HG02571 (cell line): Measurements from ENCODE around the gene C1orf210.

Source experiments
- ATAC-seq: cut with Tn5 transposase; IDR thresholded peaks from one replicate; pipeline ENCODE4 v1.9.1; 2021; ENCODE audit warnings: mild to moderate bottlenecking, moderate library complexity; ENCODE audit not compliant: unreplicated experiment

Gene C1orf210

GRCh38 chr1:43285269-43285990, at the start of gene C1orf210:
TSS of gene C1orf210 (minus strand) at chr1:43285581. CDS start at chr1:43283270, 2,311 bp downstream.
- ATAC-seq: no peak

- ATAC-seq: no peak
Measured at GRCh38 chr1:43334453-43335205, 49.2 kb upstream of the C1orf210 start.

- no peak for ATAC-seq
Measured at GRCh38 chr1:43331688-43332087, 46.3 kb upstream of the C1orf210 start.

- ATAC-seq: no peak
Measured at GRCh38 chr1:43329995-43330751, 44.8 kb upstream of the C1orf210 start.

- ATAC-seq: no peak
Measured at GRCh38 chr1:43327549-43328292, 42.3 kb upstream of the C1orf210 start.

- no peak for ATAC-seq
Measured at GRCh38 chr1:43325381-43325780, 40.0 kb upstream of the C1orf210 start.

GRCh38 chr1:43324810-43325209, 39.4 kb upstream of the C1orf210 start:
- ATAC-seq: no peak

- no peak for ATAC-seq
Measured at GRCh38 chr1:43322506-43322905, 37.1 kb upstream of the C1orf210 start.

GRCh38 chr1:43321331-43321891, 36.0 kb upstream of the C1orf210 start:
- no peak for ATAC-seq

GRCh38 chr1:43319766-43320165, 34.4 kb upstream of the C1orf210 start:
- ATAC-seq: no peak

GRCh38 chr1:43319288-43319687, 33.9 kb upstream of the C1orf210 start:
- no peak for ATAC-seq

GRCh38 chr1:43318831-43319230, 33.5 kb upstream of the C1orf210 start:
- no peak for ATAC-seq

- ATAC-seq: no peak
Measured at GRCh38 chr1:43317817-43318471, 32.6 kb upstream of the C1orf210 start.

GRCh38 chr1:43316738-43317520, 31.5 kb upstream of the C1orf210 start:
- ATAC-seq: no peak

- ATAC-seq: no peak
Measured at GRCh38 chr1:43315963-43316737, 30.8 kb upstream of the C1orf210 start.

- no peak for ATAC-seq
Measured at GRCh38 chr1:43315481-43315880, 30.1 kb upstream of the C1orf210 start.

GRCh38 chr1:43314233-43314632, 28.9 kb upstream of the C1orf210 start:
- ATAC-seq: no peak

GRCh38 chr1:43313771-43314170, 28.4 kb upstream of the C1orf210 start:
- ATAC-seq: no peak
